ENCODE results near the gene LRIG1.

Gene LRIG1

GRCh38 chr3:66348704-66349103, 152.1 kb downstream of the LRIG1 start:
- TF ChIP-seq CTCF (IDR thresholded peaks at IDR 0.05): no peak
- no peak for DNase-seq (ENCODE audit: low spot score)
- H3K27ac ChIP-seq: no peak overlapping the region
- no peak overlapping the region for H3K4me3 ChIP-seq

DNA sequence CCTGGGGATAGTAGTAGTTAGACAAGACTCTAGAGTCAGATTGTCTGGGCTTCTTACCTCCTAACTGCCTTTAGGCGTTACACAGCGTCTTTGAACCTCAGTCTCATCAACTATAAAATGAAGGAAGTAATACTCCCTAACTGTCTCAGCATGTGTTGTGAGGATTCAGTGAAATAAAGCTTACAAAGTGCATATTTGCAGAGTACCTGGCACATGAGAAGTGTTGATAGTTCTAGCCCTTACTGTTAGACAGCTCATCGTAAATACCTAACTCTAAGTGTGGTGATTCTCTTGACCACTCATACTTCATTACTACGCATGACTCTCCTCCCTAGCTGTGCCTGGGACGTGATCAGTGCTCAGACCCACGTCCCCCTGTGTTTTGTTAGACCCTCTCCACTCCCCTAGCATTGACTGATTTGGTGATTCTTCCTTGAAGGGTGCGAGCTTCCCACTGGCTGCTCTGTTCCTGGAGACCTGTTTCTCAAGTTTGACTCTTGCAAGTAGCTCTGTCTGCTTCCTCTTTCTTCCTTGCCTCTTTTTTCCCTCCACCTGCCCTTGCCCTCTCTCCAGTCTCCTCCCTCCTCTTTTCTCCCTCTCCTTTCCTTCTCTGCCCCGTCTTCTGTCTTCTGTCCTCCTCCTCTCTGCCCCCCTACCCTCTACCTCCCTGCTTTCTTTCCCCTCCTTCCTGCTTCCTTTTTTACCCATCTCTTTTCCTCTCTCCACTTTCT, 155.8 kb downstream of the LRIG1 start:
- Histone ChIP-seq H3K4me3 (no peak overlapping the region), H3K27ac (no peak overlapping the region)
- no peak for TF ChIP-seq CTCF (IDR thresholded peaks at IDR 0.05)
- DNase-seq (ENCODE audit: low spot score): no peak

DNA sequence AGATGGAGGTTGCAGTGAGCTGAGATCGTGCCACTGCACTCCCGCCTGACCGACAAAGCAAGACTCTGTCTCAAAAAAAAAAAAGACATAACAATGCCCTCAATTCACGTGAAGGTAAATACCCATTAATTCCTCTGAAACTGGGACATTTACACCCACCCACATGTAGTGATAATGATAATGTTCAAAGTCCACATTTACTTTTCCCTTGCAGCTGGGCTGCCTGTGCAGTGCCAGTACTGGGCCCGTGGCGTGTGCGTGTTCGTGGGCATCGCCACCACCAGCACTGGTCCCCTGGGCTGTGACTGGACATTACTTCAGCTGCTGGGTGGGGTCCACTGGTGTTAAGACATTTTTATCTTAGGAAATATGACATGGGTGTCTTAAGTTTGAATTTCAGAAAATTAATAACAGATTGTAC, 156.4 kb downstream of the LRIG1 start:
- DNase-seq (ENCODE audit: low spot score): no peak
- Histone ChIP-seq H3K4me3 (no peak overlapping the region), H3K27ac (no peak overlapping the region)
- no peak for TF ChIP-seq CTCF (IDR thresholded peaks at IDR 0.05)

- no peak for TF ChIP-seq CTCF (IDR thresholded peaks at IDR 0.05)
- Histone ChIP-seq H3K27ac (no peak overlapping the region), H3K4me3 (no peak overlapping the region)
- no peak for DNase-seq (ENCODE audit: low spot score)
Measured at GRCh38 chr3:66342717-66343356, 158.0 kb downstream of the LRIG1 start.

- TF ChIP-seq CTCF (IDR thresholded peaks at IDR 0.05): no peak
- Histone ChIP-seq H3K4me3 (no peak overlapping the region), H3K27ac (no peak overlapping the region)
- no peak for DNase-seq (ENCODE audit: low spot score)
Measured at GRCh38 chr3:66338927-66339326, 161.9 kb downstream of the LRIG1 start.

DNA sequence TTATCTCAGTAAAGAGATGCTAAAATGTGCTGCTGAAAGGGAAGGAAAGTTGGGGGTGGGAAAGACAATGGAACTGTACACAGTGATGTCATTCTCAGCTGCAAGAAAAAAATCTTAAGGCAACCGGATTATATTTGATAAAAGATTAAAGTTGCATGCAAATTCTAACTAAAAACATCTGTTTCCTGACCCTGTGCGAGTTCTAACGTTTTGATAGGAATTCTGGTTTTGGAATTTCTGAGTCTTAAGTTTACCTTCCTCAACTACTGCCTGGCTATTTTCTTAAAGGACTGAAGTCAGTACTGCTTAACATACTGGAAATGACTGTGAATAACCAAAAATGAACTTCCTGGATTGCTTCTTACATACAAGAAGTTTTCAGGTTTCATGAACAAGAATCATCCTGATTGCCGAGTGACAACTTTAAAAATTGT, 164.5 kb downstream of the LRIG1 start:
- DNase-seq (ENCODE audit: low spot score): no peak
- H3K27ac ChIP-seq: no peak overlapping the region
- H3K4me3 ChIP-seq: no peak overlapping the region
- TF ChIP-seq CTCF (IDR thresholded peaks at IDR 0.05): no peak

DNA sequence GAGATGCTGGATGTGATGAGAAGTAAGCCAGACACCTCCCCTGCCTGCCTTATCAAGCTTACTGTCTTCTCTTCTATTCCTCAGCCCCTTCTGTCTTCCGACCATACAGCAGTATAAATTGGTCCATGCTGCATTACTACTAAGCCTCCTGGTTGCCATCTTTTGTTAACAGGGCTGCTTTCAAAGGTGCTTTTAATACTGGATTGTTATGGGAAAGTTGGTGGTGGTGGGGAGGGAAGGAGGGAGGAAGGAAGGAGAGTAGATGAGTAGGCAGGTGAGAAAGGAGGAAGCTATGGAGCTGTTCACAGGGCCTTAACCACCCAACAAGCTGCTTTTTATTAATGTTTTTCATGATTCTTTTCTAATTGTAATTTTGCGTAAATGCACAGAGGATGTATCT, 165.2 kb downstream of the LRIG1 start:
- no peak for DNase-seq (ENCODE audit: low spot score)
- no peak overlapping the region for H3K27ac ChIP-seq
- no peak overlapping the region for H3K4me3 ChIP-seq
- no peak for TF ChIP-seq CTCF (IDR thresholded peaks at IDR 0.05)

All from coronary artery (tissue), 2 donors.